Mucosa of rectum (tissue), 2 donors: ENCODE data around the gene HS3ST3B1.

Experiments
- H3K27ac ChIP-seq, 2 donors: one replicate each; pipeline ENCODE4 v1.7.0; 2013; ENCODE audit warnings: inconsistent platforms in 2 of 2, low read depth in 2 of 2, low read length in 2 of 2
- H3K27me3 ChIP-seq, 2 donors: one replicate each; pipeline ENCODE4 v1.7.0; 2013; ENCODE audit warnings: low read length in 2 of 2; ENCODE audit not compliant: control insufficient read depth in 2 of 2, insufficient read depth in 2 of 2
- H3K36me3 ChIP-seq, 2 donors: one replicate each; pipeline ENCODE4 v1.7.0; 2013; ENCODE audit warnings: low read length in 2 of 2; ENCODE audit not compliant: control insufficient read depth in 2 of 2, insufficient read depth in 2 of 2
- H3K4me1 ChIP-seq, 2 donors: one replicate each; pipeline ENCODE4 v1.7.0; 2013; ENCODE audit warnings: low read length in 2 of 2, mild to moderate bottlenecking in 1 of 2; ENCODE audit not compliant: control insufficient read depth in 2 of 2, insufficient read depth in 2 of 2
- H3K4me3 ChIP-seq, 2 donors: one replicate each; pipeline ENCODE4 v1.7.0; 2013; ENCODE audit warnings: low read length in 2 of 2
- H3K9ac ChIP-seq, 2 donors: one replicate each; pipeline ENCODE4 v1.7.0; 2013; ENCODE audit warnings: low read length in 2 of 2, low read depth in 1 of 2, mild to moderate bottlenecking in 1 of 2
- H3K9me3 ChIP-seq, 2 donors: one replicate each; pipeline ENCODE4 v1.7.0; 2013; ENCODE audit warnings: low read length in 2 of 2; ENCODE audit not compliant: control insufficient read depth in 2 of 2
- donor health status: healthy.
- donor health status: Normal muscosa, but diverticular disease.

Gene HS3ST3B1

GRCh38 chr17:14395255-14395654 is 94.4 kb downstream of the HS3ST3B1 start:
- Histone ChIP-seq H3K9ac (no peak overlapping the region), H3K27ac (no peak overlapping the region), H3K27me3 (no peaks in the 10 kb centered on the region), H3K9me3 (no peaks in the 10 kb centered on the region), H3K4me3 (no peak overlapping the region), H3K36me3 (no peaks in the 10 kb centered on the region), H3K4me1 (no peaks in the 10 kb centered on the region)

- no peaks in the 10 kb centered on the region for H3K9me3 ChIP-seq
- no peaks in the 10 kb centered on the region for H3K27me3 ChIP-seq
- no peaks in the 10 kb centered on the region for H3K4me1 ChIP-seq
- H3K27ac ChIP-seq: no peak overlapping the region
- no peak overlapping the region for H3K9ac ChIP-seq
- H3K36me3 ChIP-seq: no peaks in the 10 kb centered on the region
- H3K4me3 ChIP-seq: no peak overlapping the region
Observed at GRCh38 chr17:14396547-14396946, 95.7 kb downstream of the HS3ST3B1 start.

GRCh38 chr17:14398766-14399165 is 97.9 kb downstream of the HS3ST3B1 start:
- H3K36me3 ChIP-seq: no peaks in the 10 kb centered on the region
- H3K27ac ChIP-seq: no peak overlapping the region
- H3K27me3 ChIP-seq: no peaks in the 10 kb centered on the region
- H3K4me3 ChIP-seq: no peak overlapping the region
- H3K9me3 ChIP-seq: no peaks in the 10 kb centered on the region
- H3K4me1 ChIP-seq: no peaks in the 10 kb centered on the region
- H3K9ac ChIP-seq: no peak overlapping the region
